K562 (cell line): ENCODE results near the gene KNSTRN.

ENCODE experiments used
- ATF3 ChIP-seq, 2 experiments: fragments of 450-650 bp in 1 of 2; sonication (generic) in 1 of 2; formaldehyde crosslinking in 1 of 2; IDR thresholded peaks in 1 of 2; conservative IDR thresholded peaks in 1 of 2; 2 replicates each; pipeline versions ENCODE4 v1.6.1 to v1.8.1; 2016 to 2023; ENCODE audit warnings: mild to moderate bottlenecking in 2 of 2, moderate library complexity in 2 of 2, inconsistent platforms in 1 of 2, missing genetic modification reagents in 1 of 2
- CTCF ChIP-seq, 3 experiments: IDR thresholded peaks in 2 of 3; conservative IDR thresholded peaks in 1 of 3; 2 replicates each; pipeline ENCODE4 v1.5.1; 2011 to 2012; ENCODE audit warnings: low read length in 3 of 3, mild to moderate bottlenecking in 3 of 3, control low read depth in 2 of 3, improper control_type of control experiment in 1 of 3, inconsistent platforms in 1 of 3, low read depth in 1 of 3, mixed read lengths in 1 of 3, moderate library complexity in 1 of 3; ENCODE audit not compliant: insufficient read depth in 2 of 3
- HDGF ChIP-seq: fragments of 450-650 bp; IDR thresholded peaks from 2 replicates; pipeline ENCODE4 v1.6.1; 2016
- ZEB2 ChIP-seq: fragments of 450-650 bp; IDR thresholded peaks from 2 replicates; pipeline ENCODE4 v1.6.1; 2016
- ZNF239 ChIP-seq: fragments of 250-450 bp; sonication (Bioruptor Pico); IDR thresholded peaks from 2 replicates; pipeline ENCODE4 v1.4.0; 2020; ENCODE audit warnings: mild to moderate bottlenecking

- TF ChIP-seq HDGF (no peak), CTCF (IDR thresholded peaks at IDR 0.05 in 2 of 3, conservative IDR thresholded peaks at IDR 0.05 in 1 of 3; ENCODE audit: insufficient read depth in 2 of 3, low read depth in 1 of 3, low read length in 3 of 3) (no peak), ATF3 (IDR thresholded peaks at IDR 0.05) (no peak), ATF3 (CRISPR knock-in tag; conservative IDR thresholded peaks at IDR 0.05) (no peak), ZEB2 (no peak), ZNF239 (no peak)
These were observed 44.9 kb upstream of the KNSTRN start for GRCh38 chr15:40337597-40337996.
